Stimulated activated CD4-positive, alpha-beta T cell treated with anti-CD3 and anti-CD28 coated beads, Interleukin-15, amount 100 ng/mL, for 48 hours (primary cell): ENCODE measurements around the gene COPG2.
"Not testable (repeated sequence)": the region's sequence is repeated elsewhere in the genome, so short reads cannot be mapped to it uniquely, and the experiment has no call there.

Experiments
- DNase-seq, 2 donors: peaks; one replicate each; pipeline ENCODE4 v3.0.0-alpha.2; 2020; ENCODE audit warnings: low read depth in 2 of 2

Gene COPG2

GRCh38 chr7:130668258-130669084 is at the start of gene COPG2:
COPG2 (minus strand) TSS chr7:130668748; CDS start chr7:130668668, 80 bp downstream.
- DNase-seq = peak; percentile 42 to 74

GRCh38 chr7:130712416-130712815 is 43.9 kb upstream of the COPG2 start:
- no peak for DNase-seq

DNA sequence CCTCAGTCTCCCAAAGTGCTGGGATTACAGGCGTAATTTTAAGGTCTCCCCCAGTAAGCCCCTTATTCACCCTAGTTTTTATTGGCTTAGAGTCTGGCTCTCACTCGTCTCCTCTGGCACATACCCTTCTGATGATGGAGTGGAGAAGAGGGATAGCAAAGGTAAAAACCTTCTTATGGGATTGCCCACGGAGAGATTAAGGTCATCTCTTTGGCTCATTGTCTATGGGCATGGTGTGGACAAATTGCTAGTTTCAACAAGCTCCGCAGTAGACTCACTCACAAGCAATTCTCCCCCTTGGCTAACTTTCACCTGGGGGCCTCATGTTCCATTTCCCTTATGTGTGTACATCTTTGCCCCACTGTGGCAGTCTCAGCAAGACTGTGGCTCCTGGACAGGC is 40.2 kb upstream of the COPG2 start:
- no peak for DNase-seq

DNA sequence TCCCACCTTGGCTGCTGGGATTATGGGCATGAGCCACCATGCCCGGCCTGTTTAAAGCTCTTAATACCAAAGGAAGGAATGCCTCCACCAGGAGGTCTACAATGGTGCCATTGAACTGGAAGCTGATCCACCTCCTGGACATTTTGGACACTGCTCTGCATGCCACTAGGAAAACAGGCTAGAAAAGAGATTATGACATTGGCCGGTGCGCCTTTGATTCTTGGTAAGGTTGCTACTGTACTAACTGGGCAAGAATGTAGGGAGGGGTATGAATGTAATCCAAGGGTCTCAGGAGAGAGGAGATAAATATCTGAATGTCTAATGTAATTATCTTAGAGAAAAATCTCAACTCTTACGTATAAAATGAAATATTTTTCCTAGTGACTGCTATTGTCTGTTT is 39.5 kb upstream of the COPG2 start:
- no peak for DNase-seq

DNA sequence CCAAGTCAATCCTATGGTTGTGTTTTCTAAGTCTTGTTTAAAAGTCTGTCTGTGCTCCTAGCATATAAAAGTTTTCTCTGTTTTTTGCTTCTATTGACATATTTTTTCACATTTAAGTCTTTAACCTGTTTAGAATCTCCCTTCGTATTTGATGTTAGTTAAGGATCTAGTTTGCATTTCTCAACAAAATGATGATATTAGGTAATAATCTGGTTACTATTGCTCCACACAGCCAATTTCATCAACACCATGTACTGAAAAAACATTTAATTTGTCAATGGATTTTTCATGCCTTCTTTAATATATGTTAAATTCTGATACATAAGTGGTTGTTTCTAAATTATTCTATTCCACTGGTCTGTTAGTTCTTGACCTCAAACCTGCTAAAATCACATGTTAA is 35.3 kb upstream of the COPG2 start:
- no peak for DNase-seq

DNA sequence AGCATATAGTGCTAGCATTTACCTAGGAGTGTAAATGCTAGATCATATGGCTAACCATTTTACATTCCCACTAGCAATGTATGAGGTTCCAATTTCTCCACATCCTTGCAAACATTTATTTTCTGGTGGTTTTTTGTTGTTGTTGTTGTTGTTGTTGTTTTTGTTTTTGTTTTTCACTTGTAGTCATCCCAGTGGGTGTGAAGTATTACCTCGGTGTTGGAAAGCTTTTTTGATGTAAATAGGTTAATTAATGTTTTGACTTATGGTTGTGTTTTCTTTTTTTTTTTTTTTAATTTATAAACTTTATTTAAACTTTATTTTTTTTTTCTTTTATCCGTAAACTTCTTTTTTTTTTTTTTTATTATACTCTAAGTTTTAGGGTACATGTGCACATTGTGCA is 33.1 kb upstream of the COPG2 start:
- no peak for DNase-seq

GRCh38 chr7:130700760-130701159 is 32.2 kb upstream of the COPG2 start:
- DNase-seq = no peak

DNA sequence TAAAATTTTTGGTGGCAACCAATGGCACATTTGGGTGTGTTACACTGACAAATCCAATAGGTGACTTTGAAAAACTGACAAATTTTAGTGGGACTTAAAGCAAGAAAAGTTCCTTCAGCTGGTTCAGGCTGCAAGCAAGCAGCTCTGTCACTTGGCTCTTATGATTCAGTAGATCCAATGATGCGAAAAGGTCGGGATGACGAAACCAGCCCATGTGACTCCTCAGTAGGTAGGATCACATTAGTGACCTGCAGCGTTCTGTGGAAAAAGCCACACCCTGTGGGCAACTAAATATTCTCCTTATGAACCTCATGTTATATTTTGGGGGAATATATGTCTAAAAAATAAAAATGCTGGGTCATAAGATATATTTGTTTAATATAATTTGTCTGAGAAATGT is 31.1 kb upstream of the COPG2 start:
- no peak for DNase-seq

DNA sequence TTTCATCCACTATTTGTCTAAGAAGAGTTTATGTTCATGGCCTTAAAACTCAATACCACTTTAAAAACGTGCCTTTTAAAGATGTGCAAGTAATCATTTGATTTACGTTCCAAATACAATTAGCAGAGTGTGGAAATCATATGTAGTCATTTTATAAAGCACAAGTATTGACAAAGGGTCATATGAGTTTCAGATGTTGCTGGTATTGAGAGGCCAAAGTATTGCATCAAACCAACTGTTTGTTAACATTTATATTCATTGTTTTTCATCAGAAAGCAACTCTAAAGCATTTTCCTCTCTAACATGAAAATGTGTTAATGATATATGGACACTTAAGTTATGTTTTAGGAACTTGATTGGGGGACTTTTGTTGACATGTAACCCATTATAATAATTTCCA is 29.3 kb upstream of the COPG2 start:
- no peak for DNase-seq

GRCh38 chr7:130695840-130696239 is 27.3 kb upstream of the COPG2 start:
- DNase-seq = no peak

GRCh38 chr7:130692396-130692795 is 23.8 kb upstream of the COPG2 start:
- DNase-seq = not testable (repeated sequence)

DNA sequence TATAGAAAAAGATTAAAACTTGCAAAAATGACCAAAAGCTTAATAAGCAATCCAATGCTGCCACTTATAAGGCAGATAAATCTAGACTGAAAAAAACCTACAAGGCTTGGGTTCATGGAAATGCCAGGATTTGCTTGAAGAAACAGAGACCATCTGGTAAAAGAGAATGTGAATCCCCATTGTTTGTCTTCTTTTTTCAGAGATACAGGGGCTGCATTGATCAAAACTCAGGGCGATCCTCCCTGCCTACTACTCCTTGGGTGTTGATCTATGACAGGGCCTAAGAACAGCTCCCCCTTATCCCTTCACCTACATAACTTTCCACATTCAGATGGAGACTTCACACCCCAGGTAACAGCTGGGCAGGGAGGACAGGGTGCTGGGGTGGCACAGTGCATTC is 21.1 kb upstream of the COPG2 start:
- no peak for DNase-seq

DNA sequence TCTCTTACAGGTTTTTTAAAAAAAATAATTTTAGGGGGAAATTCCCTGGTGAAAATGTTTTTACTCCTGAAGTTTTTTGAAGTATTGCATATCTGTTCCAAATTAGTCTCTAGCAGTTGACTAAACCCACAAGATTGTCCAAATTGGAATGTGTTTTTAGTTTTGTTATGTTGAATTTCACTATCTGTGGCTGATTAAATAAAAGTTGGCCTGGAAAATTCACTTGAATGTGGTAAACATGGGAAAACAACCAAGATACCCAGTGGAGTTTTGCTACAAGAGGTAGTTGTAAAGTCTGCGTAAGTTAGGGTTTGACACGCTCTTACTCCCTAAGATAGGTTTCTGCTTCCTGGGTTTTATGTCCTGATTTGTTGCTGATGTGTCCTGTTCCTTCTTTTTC is 14.5 kb upstream of the COPG2 start:
- no peak for DNase-seq

DNA sequence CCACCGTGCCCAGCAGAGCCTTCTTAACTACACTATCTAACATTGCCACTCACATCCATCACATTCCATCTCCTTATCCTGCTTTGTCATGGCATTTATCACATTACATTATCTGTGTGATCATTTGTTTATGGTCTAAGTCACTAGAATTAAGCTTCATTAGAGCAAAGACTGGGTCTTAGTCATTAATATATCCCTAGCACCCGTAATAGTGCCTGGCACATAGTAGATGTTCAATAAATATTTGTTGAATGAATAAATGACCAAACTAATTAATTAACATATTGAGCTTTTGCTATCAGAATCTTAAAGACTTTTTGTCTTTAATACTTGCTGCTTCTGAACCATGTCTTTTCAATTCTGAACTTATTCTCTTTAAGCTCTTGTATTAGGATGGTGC is 5.9 kb upstream of the COPG2 start:
- no peak for DNase-seq

GRCh38 chr7:130673066-130673465 is 4.5 kb upstream of the COPG2 start:
- DNase-seq = no peak

GRCh38 chr7:130672146-130672545 is 3.6 kb upstream of the COPG2 start:
- DNase-seq = no peak

DNA sequence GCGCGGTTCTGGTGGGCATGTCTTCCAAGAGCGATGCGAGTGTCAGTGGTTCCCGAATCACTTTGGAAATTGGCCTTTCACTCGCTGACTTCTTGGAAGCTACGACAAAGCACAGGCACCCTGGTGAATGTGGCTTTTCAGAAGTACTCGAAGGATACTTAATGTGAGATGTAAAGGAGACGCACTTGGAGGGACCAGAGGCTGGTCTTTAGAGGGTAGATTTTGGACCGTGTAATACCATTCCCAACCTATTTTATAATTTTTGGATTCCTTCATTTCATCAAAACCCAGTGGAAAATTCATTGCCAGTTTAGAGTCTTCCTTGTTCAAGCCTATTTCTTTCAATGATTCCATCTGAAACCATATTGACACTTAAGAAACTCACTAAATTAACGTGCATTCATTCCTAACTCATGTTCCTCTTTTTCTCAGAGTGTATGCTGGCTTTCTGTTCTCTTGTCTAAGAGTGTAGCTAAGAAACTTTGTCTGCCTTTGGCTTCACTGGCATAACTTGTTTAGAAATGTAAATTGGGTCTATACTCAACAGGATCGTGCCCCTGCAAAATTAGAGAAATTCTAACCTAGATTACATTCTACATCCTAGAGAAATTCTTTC is 645 bp upstream of the COPG2 start:
- no peak for DNase-seq

- no peak for DNase-seq
Observed at GRCh38 chr7:130667593-130668257, 823 bp downstream of the COPG2 start.

DNA sequence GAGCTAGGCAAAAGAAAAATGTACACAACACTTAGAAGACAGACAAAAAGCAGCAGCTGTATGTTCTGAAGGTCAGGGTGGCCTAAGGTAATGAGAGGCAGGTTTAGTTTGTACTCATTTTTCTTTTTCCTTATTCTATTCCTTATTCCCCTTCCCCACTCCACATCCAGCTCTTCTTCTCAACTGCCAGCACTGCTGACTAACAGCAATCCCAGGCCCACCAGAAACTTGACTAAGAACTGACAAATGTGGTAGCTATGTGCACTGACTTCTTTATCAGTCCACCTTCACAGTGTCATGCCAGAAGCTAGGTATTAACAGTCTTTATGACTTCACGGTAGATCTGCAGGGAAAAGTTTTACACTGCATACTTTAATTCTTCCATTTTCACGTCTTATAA is 6.1 kb downstream of the COPG2 start:
- no peak for DNase-seq

GRCh38 chr7:130655286-130655685 is 13.3 kb downstream of the COPG2 start:
- DNase-seq = no peak

- DNase-seq = no peak
Observed at GRCh38 chr7:130654850-130655249, 13.7 kb downstream of the COPG2 start.

DNA sequence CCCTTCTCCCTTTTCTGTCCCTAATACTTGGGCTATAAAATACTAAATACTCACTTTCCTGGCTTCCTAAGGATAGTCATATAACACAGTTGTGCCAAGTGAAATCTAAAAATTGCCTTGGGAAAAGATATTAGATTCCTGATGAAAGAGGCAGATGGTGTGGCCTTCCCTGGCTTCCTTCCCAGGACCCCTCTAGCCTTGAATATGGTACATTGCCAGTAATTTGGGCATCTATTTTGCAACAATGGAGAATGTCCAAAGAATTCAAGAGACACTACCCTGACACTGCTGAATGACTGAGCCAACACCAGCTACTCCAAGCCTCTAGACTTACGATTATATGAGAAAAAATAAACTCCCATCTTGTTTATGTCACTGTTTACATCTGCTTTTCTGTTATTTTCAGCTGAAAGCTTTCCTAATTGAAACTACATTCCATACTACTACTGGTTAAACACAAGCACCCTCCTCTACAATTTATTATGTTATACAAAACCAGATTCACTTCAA is 17.9 kb downstream of the COPG2 start:
- no peak for DNase-seq
